GM21423 (cell line): ENCODE measurements around the gene HOXA2.

Source experiments
- ATAC-seq: cut with Tn5 transposase; IDR thresholded peaks from one replicate; pipeline ENCODE4 v1.9.1; 2021; ENCODE audit warnings: mild to moderate bottlenecking, moderate library complexity; ENCODE audit not compliant: unreplicated experiment

Gene HOXA2

DNA sequence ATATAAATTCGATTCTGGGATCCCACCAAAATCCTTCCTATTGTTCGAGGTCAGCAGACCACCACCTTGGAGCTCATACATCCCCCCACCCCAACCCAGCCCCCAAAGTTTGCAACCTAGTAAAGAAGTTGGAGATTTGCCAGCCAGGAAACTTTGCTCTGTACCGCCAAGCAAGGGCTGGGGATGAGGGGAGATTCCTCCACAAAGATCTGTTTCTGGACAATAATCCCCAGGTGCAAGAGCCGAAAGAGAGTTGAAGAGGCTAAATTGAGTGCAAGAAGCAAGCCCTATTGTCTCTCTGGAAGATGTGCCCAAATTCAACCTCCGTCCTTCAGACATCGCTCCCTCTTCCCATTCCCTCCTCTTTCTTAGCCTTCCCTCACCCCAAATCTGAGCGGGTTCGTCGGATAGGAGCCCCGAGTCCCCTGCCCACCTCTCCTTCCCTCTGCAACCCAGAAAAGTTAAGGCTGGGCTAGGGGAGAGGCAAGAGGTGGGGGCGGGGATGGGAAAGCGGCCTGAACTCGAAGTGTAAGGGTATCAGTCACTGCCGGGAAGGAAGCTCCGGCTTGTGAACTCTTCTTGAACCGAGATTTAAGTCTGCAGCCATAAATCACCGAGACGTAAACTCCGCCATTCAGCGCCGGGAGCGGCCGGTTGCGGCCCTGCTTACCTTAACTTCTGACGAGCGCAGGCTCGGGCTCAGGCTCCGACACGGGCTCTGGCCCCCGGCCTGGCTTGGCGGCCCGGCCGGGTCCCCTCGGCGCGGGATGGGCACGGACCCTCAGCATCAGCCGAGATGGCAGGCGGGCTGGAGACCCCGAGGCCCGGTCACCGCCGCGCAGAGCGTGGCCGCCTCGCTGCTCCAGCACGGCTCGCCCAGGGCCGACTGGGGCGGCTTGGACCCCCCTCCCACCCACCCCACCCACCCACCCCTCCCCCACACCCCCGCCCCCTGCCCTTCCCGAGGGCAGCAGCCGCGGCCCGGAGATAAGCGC lies 10.8 kb upstream of the HOXA2 start:
- no peak for ATAC-seq

DNA sequence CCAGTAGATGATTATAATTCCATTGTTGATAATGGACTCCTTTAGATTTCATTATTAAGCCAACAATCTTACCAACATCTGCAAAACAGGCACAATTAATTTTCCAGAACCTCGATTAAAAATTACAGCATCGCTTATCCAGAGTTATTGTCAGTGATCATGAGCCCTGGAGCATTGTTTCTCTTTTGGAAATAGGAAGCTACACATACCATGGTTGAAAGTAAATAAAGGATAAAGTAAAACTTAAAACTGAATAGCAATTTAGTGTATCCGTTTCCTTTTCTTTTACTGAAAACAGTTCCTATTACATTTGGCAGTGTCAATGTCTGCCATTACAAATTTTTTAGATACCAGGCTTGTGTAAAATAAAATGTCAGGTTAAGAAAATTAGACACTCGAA lies 9.9 kb upstream of the HOXA2 start:
- no peak for ATAC-seq

DNA sequence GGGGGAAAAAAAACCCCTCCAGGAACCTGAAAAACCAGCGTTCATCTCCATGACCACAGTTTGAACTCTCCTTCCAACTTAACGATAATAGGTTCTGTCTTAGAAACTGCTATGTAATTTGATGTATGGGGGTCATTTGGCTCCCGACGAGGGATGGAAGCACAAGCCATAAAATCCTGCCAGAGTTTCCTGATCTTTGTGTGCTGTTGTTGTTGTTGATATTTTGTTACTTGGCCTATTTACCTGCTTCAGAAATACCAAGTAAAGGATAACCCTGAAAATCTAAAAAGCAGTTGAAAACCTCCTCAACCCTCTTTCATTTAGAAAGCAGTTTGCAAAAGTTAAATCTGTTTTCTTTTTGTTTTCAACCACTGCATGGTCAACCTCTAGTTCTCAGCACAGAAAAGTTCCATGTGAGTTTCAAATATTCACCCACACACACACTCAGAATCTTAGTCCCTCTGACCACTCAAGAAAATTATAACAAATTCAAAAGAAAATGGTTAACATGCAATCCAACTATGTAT lies 9.3 kb upstream of the HOXA2 start:
- ATAC-seq, result no peak

DNA sequence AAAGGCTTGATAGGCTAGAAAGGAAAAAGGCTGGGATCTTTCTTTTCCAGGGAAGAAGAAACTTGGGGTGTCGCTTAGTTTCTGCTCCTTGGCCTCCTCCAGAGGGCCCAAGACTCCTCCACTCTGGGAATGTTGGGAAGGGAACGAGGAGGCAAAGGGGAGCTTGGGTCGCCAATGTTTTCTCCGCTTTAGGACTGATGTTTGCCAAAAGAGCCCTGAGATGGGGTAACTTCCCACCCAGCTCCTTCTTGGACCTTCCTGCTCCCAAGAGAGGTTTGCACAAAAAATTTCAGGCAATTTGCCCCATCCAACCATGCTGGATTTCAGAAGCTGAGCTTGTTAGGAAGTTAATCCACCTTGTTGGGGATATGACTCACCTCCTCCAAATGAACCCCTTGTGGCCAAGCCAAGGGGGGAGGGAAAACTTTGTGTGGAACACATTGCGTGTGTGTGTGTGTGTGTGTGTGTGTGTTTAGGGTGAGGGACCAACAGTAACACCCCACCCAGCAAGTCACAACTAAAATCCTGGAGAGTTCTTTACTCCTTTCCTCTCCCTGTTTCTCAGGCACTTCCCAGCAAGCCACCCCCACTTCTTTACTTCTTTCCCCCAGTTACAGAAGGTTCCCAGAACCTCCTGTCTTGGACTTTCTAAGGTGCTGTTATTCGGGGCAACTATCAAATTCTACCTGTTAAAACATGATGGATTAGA lies 8.7 kb upstream of the HOXA2 start:
- no peak for ATAC-seq

DNA sequence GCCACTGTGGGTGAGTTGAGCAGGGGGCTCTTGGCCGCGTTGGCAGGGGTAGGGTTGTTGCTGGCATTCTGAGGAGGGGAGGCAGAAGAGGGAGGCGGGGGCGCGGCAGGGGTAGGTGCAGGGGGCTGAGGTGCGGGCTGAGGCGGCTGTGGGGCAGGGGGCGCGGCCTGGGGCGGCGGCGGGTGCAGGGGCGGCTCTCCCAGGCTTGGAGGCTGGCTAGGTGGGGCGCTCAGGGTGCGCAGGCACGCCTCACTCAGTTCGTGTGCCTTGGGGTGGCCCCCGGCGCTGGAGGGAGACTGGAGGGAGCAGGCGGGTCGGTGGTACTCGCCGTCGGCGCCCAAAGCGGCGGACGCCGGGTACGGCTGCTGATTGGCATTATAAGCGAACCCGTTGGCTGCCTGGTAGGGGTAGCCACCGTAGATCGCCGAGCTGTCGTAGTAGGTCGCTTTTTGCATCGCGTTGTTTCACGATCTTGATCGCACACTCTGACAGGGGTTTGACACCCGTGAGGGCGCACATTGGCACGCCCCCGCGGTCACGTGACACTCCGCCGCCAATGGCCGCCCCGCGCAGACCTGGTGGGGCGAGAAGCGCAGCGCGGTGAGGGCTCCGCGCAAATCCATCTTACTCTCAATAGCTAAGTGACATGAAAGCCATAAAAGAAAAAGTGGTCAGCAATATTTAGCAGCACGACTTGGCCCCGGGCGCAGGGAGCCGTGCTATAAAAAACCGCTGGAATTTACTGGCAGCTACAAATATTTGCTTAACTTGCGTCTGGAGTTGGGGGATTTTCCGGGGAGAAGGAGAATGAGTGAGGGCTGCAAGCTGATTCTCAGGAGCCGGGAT lies 7.9 kb upstream of the HOXA2 start:
- no peak for ATAC-seq

DNA sequence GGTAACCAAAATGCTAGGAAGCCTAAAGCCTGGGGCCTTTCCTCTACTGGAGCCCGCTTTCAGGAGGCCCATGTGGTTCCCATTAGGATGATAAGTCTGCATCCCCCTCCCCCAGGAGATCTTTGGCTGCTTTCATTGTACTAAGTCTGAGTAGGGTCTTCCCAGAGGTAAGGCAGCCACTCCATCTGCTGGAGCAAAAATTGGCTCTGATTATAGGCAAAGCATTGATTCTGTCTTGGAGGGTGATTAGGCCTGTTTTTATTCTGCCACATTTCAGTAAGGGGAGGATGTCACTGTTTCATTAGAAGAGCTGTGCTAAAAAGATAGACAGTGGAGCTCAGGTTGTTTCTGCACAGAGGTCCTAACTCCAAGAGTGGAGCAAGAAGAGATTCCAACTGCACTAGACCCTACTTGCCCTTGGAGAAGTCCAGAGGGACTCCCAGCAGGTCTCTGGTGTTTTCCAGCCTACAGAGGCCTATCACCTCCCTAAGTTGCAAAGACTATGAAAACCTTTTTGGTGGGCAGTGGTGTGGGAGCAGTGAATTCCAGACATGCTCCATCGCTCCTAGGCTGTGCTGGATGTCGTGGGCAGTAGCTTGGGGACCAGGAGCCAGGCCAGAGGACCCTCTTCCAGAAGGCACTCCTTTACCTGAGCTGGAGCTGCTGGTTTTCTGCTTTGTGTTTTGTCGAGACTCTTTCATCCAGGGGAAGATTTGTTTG lies 7.1 kb upstream of the HOXA2 start:
- ATAC-seq, result no peak

DNA sequence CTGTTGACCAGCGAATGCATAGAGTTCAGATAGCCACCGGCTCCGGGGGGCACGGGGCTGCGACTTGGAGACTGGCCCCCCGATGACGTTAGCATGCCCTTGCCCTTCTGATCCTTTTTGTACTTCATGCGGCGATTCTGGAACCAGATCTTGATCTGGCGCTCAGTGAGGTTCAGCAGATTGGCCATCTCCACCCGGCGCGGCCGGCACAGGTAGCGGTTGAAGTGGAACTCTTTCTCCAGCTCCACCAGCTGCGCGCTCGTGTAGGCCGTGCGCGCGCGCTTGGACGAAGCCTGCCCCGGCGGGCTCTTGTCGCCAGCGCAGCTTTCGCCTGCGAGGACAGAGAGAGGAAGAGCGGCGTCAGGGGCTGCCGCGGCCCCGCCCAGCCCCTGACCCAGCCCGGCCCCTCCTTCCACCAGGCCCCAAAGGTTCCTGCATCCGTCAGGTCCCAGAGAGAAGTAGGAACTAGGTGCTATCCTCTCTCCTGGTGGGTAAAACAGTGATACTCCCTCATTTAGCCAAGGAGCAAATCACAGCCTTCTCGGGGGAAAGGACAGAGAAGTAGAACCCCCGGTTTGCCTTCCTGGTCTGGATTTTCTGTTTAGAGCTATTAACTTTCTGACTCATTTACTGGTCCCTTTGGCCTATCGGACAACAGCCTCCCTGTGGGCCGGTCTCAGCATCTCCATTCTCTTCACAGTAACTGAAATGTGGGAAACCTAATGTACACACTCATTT lies 6.1 kb upstream of the HOXA2 start:
- no peak for ATAC-seq

DNA sequence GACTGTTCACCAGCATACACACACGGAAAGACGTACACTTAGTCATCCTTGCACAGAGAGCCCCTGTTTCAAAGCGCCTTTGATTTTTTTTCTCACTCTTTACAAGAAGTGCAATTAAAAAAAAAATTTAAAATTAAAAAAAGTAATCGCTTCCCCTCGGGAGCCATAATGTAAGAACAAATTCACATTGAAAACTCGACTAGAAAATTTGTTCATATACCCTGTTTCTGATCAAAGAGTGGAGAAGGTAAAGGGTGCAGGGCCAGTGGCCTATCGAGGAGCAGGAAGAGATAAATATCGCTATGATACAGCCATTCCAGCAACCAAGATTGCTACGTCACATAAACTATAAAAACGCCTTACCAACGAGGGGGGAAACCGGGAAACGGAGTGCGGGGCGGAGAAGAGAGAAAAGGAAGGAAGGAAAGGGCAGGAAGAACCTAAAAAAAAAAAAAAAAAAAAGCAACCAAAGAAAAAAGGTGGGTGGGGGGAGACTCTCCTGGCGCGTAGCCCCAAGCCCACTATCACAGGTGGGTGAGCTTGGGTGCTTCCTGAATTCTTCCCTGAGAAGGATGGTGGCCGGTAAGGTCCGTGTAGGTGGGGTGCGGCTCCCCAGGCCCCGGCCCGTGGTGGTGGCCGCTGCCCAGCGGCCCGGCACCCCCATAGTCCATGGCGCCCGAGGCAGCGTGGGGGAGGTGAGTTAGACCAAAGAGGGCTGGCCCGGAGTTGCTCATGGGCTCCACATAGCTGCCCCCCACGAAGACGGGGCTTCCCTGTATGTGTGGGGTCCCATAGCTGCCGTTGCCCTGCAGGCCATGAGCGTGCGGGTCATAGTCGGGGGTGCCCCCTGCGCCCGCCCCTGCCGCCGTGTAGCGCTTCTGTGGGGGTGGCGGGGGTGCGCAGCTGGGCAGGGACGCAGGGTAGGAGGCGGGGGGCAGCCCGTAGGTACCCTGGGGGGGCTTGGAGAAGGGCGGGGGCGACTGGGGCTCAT lies 5.2 kb upstream of the HOXA2 start:
- ATAC-seq, result no peak

DNA sequence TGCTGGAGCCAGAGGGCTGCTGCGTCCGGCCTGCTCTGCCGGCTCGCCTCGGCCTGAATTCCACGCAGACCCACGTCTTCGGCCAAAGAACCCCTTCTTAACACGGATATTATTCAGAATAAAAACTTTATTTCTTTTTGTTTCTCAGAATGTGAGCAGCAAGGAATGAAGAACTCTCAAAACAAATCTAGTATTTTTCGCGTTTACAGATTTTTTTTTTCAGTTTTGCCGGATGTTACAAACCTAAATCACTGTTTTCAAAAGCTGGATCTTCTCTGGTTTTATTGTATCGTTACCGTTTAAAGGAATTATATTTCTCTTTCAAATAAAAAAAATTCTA lies 4.4 kb upstream of the HOXA2 start:
- no peak for ATAC-seq

DNA sequence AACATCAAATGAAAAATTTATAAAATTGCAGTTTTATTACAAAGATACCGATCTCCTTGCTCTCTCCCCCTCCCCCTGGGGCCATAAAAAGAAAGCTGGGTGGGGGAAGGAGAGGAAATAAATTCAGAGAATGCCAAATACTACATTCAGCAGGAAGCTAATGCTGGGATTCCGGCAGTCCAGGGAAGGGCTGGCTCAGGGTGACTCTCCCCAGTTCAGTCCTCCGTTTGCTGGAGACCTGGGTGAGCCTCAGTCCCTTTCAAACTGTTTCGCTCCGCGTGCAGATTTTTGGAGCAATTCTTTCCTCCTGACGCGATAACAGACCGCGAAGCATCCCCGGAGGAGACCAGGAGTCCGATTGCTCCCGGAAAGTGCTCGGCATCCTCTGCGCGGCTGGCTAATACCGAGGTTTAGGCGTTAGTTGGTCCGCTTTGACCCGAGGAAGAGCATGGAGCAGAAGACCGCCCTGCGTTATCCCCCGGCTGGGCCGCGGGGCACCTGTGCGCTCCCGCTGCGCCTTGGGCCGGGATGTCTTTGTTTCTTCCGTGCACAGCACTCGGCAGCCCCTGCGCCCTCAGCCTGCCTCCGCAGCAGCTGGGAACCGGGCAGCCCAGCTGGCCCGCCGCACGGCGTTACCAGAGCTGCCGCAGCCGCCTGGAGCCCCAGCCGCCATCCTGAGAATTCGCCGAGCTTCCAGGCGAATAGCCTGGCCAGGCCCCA lies 3.9 kb upstream of the HOXA2 start:
- no peak for ATAC-seq

DNA sequence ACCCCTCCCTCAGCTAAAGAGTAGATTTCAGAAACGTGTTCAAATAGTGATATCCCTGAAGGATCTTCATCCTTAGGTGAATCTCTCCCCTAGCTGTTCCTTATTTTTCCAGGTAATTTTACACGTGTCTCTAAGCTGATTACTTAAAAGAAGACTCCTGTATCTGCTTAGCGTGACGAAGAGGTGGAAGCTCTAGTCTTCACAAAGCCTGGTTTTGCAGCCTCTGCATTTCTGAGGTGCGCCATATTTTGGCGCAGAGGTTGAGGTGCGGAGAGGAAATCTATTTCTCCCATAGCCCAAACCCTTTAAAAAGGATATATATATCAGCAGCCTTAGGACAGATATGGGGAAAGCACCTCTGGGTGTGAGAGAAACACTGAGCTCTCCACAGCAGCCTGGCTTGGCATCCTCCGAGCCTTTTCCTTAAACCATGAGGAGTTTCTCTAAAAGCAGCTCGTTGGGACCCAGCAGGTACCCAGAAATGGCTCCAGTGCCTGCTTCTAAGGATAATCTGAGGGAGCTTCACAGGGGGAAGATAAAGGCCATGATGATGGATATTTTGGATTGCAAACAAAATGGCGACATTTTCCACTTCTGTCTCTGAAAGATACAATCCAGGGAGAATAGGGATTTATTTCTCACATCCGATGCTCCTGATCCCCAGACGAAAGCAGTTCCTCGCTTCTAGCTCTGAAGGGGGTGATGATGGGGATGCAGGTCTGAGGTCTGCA lies 3.0 kb upstream of the HOXA2 start:
- ATAC-seq, result no peak

DNA sequence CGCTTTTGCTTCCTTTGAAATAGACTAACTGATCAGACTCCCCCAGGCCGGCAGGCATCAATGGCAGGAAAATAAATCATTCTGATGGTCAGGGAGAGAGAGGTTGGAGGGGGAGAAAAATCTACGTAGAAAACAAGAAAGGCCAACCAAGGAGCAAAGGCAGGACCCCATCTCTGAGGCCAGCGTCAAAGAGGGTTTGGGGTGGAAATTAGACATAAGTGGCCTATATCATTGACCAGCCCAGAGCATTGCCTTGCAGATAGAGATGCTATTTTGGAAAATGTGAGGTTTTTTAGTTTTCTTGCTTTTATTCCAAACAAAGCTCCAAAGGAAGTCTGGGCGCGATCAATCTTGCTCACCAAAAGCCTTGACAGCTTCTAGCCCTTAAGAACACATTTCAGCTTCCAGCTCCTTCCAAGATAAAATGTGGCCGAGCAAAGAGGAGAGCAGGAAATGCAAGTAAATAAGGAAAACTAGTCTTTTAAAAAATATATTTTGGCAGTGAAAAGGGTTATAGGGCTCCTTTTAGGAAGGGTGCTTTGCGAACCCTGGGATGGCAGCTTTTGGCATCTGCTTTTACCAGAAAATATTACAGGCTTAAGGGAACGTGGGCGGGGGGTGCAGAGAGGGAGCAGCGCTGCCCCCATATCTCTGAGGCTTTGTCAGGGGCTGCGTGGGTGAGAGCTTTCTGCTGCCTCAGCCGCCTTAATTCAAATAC lies 2.0 kb upstream of the HOXA2 start:
- ATAC-seq, result no peak

DNA sequence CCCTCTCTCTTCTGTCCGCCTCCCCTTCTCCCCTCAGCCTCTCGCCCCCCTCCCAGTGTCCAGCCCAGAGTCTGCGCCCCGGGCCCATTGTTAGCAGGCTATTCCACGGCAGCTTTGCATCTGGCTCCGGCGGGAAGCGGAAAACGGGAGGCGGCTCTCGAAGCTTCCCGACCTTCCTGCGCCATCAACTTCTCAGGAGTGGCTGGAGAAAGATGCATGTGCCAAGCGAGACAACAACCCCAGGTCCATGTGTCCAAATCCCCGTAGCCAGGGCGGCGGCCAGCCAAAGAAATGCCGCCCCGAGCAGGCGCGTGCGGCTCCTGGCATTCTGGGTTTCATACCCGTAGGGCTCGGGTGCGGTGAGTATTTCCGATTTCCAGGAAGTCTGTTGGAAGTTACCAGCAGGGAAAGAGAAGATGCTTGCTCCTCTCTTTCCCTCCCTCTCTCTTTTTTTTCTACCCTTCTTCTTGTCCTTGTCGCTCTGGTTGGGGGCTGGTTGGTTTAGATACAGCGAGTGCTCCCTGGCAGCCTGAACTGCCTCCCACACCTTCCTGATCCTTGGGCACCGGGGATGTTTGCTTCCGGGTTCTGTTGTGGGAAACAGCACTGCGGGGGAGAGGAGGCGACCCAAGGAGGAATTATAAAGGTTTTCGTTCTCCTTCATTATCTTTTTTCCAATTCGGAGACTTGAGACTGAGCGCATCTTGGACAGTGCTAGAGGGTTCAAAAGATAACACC lies 1.2 kb upstream of the HOXA2 start:
- no peak for ATAC-seq

DNA sequence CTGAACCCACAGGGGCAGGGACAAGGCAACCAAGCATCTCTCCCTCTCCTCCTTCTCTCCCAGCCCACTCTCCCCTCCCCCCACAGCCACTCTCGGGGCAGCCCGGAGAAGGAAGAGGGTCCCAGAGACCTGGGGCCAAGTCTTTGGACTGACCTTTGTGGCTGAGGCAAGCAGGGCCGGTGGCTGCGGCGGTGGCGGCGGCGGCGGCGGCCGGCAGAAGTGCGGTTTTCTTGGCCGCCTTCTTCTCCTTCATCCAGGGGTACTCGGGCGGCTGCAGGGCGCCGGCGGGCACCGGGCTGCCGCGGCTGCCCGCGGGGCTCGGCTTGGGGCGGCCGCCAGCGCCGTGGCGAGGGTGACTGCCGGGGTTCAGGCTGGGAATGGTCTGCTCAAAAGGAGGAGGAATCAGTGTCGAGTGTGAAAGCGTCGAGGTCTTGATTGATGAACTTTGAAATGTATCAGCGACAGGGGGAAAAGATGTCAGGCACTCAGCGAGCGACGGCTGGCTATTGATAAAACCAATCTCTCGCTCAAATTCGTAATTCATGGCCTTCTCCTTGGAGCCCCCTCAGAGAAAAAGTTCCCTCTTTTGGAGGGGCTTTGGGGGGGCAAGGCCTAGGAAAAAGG lies 414 bp downstream of the HOXA2 start:
- no peak for ATAC-seq

DNA sequence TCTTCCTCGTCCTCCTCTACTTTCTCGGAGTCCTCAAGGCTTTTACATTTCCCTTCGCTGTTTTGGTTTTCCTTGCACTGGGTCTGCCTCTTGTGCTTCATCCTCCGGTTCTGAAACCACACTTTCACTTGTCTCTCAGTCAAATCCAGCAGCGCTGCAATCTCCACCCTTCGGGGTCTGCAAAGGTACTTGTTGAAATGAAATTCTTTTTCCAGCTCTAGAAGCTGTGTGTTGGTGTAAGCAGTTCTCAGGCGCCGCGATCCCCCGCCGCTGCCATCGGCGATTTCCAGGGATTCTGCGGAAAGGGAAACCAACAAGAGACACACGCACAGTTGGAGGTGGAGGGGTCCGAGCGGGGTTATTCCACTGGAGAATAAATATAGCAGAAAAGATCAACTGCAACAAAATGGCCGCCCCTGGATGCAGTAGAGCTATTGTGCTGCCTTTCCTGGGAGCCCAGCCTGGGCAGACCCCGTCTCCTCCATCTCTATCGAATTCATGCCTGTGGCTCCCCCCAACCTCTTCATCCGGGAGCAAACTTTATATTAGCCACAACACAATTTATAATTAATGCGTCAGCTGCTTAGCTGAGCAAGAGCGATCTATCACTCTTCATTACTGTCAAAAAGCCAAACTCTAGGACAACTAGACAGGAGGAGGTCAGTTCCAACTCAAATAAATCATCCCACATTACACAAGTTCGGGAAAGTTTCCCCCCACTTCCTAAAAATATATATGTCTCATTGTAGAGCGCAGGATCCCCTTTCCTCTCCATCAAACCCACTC lies 1.1 kb downstream of the HOXA2 start:
- ATAC-seq, result no peak
